Stimulated activated naive CD8-positive, alpha-beta T cell treated with anti-CD3 and anti-CD28 coated beads, Interleukin-15, Interleukin-2, amounts not matched to agents 100 ng/mL and 50 ng/mL, for 24 hours (primary cell): ENCODE data around the gene IQSEC3.
A peak's percentile ranks its signal among the peaks of the same experiment; 100 is the strongest.
"Not testable (repeated sequence)": the region's sequence is repeated elsewhere in the genome, so short reads cannot be mapped to it uniquely, and the experiment has no call there.

Experiments used
- H3K27ac Mint-ChIP-seq: one replicate; pipeline ENCODE4 v1.8.0; 2021; ENCODE audit warnings: mild to moderate bottlenecking, mixed read lengths
- H3K27me3 Mint-ChIP-seq: one replicate; pipeline ENCODE4 v1.8.0; 2021; ENCODE audit warnings: mixed read lengths
- H3K36me3 Mint-ChIP-seq: one replicate; pipeline ENCODE4 v1.8.0; 2021; ENCODE audit warnings: low read depth, mixed read lengths
- H3K4me1 Mint-ChIP-seq: one replicate; pipeline ENCODE4 v1.8.0; 2021; ENCODE audit warnings: low read depth, mixed read lengths
- H3K4me3 Mint-ChIP-seq: one replicate; pipeline ENCODE4 v1.8.0; 2021; ENCODE audit warnings: mild to moderate bottlenecking, mixed read lengths
- H3K9me3 Mint-ChIP-seq: one replicate; pipeline ENCODE4 v1.8.0; 2021; ENCODE audit warnings: mixed read lengths

The IQSEC3 gene

DNA sequence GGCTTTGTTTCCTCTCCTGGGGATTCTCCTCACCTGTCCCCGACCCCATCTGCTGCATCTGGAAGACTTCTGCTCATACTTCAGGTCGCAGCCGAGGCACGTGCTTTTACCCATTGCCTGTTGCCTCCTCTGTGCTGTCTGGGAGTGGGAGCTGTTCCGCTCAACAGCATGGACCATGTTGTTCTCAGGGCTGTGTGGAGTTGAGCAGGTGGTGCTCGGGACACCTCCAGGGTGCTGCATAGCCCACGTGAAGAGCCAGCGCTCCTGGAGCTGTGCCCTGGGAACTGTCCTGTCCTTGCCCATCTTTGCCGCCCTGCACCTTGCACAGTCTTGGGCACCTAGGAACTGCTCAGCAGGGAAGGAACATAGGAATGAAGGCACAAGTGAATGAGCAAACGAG lies 62.4 kb downstream of the IQSEC3 start:
- Mint-ChIP-seq H3K36me3 (no peaks in the 10 kb centered on the region), H3K9me3 (no peaks in the 10 kb centered on the region), H3K4me3 (no peak overlapping the region), H3K4me1 (no peaks in the 10 kb centered on the region), H3K27ac (no peak overlapping the region), H3K27me3 (no peaks in the 10 kb centered on the region)

DNA sequence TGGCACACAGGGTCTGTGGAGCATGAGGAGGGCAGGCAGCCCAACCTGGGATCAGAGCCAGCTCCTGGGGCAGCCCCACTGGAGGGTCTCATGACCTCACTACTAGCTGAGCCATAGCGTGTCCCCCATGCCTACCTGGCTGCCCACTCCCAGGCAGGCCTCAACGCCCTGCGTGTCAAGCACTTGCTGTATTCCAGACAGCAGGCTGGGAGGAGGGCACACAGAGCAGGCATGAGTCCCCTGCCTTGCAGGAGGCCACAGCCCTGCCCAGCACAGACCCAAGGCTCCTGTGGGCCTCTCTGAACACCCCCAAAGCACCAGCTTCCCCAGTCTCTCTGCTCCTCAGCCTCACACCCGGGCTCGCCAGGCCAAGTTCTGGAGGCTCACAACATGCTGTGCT lies 64.0 kb downstream of the IQSEC3 start:
- no peak overlapping the region for H3K4me3 Mint-ChIP-seq
- H3K36me3 Mint-ChIP-seq, result no peaks in the 10 kb centered on the region
- H3K4me1 Mint-ChIP-seq, result no peaks in the 10 kb centered on the region
- H3K9me3 Mint-ChIP-seq, result no peaks in the 10 kb centered on the region
- H3K27me3 Mint-ChIP-seq, result no peaks in the 10 kb centered on the region
- H3K27ac Mint-ChIP-seq, result no peak overlapping the region

- H3K36me3 Mint-ChIP-seq, result no peaks in the 10 kb centered on the region
- no peaks in the 10 kb centered on the region for H3K4me1 Mint-ChIP-seq
- no peaks in the 10 kb centered on the region for H3K27me3 Mint-ChIP-seq
- no peaks in the 10 kb centered on the region for H3K9me3 Mint-ChIP-seq
- no peak overlapping the region for H3K4me3 Mint-ChIP-seq
- no peak overlapping the region for H3K27ac Mint-ChIP-seq
Observed at GRCh38 chr12:131008-131407, 64.4 kb downstream of the IQSEC3 start.

DNA sequence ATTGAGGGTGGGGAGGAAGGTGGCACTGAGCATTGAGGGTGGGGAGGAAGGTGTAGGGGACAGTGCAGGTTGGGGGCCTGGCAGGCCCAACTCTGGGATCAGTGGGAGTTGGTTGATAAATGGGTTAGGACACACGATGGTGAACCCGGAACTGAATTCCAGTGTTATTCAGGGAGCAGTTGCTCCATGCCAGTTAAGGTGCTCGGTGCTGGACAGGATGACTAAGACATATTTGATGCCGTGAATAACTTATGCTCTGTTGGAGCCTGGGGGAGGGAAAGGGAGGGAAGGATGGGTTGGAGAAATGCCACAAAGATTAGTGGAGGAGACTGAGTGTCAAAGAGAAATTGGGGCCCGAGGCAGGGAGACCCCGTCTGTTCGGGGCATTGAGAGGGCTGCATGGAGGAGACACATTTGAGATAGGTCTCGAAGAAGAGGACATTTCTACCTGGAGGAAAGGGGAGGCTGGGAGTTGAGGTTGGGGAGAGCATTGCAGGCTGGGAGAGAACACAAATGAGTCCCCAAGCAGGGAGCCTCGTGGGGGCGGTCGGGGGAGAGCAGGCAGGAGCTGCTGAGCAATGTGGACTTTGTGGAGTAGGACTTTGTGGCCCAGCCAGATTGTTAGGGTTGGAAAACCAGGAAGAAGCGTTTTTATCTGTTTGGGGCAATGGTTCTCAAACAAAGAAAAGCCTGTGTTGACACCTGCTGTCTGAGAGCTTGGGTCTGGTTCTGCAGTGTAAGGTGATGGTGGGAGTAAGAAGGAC lies 65.3 kb downstream of the IQSEC3 start:
- Mint-ChIP-seq H3K27ac (no peak overlapping the region), H3K4me3 (no peak overlapping the region), H3K4me1 (no peaks in the 10 kb centered on the region), H3K9me3 (no peaks in the 10 kb centered on the region), H3K36me3 (no peaks in the 10 kb centered on the region), H3K27me3 (no peaks in the 10 kb centered on the region)

DNA sequence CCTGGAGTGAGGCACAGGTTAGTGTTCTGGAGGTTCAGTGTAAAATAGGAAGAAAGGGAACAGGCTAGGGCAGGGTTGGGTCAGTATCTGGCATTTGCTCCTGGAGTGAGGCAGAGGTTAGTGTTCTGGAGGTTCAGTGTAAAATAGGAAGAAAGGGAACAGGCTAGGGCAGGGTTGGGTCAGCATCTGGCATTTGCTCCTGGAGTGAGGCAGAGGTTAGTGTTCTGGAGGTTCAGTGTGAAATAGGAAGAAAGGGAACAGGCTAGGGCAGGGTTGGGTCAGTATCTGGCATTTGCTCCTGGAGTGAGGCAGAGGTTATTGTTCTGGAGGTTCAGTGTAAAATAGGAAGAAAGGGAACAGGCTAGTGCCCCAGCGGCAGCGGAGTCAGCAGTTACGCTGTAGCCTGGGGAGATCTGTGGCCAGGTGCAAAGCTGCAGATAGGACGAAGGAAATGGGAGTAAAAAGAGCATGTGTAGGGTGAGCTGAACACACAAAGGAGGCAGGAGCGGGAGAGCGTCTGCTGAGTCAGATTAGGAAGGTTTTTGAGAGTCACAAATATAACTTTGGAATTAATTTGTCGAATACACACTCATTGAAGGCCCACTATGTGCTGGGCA lies 67.2 kb downstream of the IQSEC3 start:
- H3K9me3 Mint-ChIP-seq, H3K27ac Mint-ChIP-seq, H3K27me3 Mint-ChIP-seq, H3K36me3 Mint-ChIP-seq, H3K4me1 Mint-ChIP-seq, H3K4me3 Mint-ChIP-seq: not testable (repeated sequence)

DNA sequence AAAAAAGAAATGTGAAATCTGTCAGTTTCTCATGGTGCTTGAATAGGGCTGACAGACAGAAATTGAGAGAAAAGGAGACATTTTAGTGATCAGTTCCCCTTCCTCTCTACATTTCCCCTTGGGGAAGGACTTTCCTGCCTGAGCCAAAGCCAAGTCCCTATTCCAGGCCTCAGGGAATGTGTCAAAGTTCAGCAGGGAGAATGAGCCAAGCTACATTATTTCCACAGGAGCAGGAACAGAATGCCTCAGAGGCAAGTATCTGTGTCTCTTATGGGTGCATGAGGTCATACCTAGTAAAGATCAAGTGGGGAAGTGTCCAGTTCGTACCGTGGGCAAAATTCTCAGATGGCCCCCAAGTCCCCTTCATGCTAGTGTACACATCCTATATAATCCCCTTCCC lies 68.6 kb downstream of the IQSEC3 start:
- Mint-ChIP-seq H3K4me1 (peaks cover 11% of the 10 kb centered on the region), H3K27ac (no peak overlapping the region)

GRCh38 chr12:138171-138897 lies 71.8 kb downstream of the IQSEC3 start:
- H3K27ac Mint-ChIP-seq, result peak overlapping the region; percentile 72
- H3K4me3 Mint-ChIP-seq, result peak overlapping the region; percentile 83
- peaks cover 16% of the 10 kb centered on the region for H3K4me1 Mint-ChIP-seq
- no peaks in the 10 kb centered on the region for H3K36me3 Mint-ChIP-seq
- no peaks in the 10 kb centered on the region for H3K9me3 Mint-ChIP-seq
- peaks cover 14% of the 10 kb centered on the region for H3K27me3 Mint-ChIP-seq

More for the DNA sequence above, 68.6 kb downstream of the IQSEC3 start:
- H3K27me3 Mint-ChIP-seq, result peaks cover 9% of the 10 kb centered on the region
- H3K4me3 Mint-ChIP-seq, result no peak overlapping the region
- no peaks in the 10 kb centered on the region for H3K9me3 Mint-ChIP-seq
- H3K36me3 Mint-ChIP-seq, result no peaks in the 10 kb centered on the region

- Mint-ChIP-seq H3K27me3 (peaks cover 14% of the 10 kb centered on the region), H3K36me3 (no peaks in the 10 kb centered on the region), H3K9me3 (no peaks in the 10 kb centered on the region), H3K4me1 (peaks cover 16% of the 10 kb centered on the region), H3K4me3 (peak overlapping the region; percentile 83), H3K27ac (peak overlapping the region; percentile 72)
Observed at GRCh38 chr12:138898-139534, 72.4 kb downstream of the IQSEC3 start.

DNA sequence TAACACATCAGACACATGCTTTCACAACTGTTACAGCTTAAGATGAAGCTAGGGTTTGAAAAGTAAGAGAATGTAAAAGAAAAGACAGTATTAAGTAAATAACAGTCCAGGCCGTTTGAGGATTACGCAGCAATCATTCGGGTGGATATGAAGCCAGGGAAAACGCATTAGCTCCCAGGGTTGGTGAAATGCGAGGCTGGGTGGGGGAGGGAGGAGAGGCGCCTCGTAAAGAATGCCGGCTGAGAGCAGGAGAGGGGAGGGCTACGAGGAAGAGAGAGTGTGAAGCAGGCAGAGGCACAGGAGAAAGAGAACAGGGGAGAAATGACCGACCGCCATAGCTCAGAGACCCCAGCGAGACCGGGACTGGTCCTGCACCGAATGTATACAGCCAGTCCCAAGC lies 73.0 kb downstream of the IQSEC3 start:
- no peaks in the 10 kb centered on the region for H3K9me3 Mint-ChIP-seq
- H3K27ac Mint-ChIP-seq, result no peak overlapping the region
- H3K4me3 Mint-ChIP-seq, result peak overlapping the region; percentile 83
- H3K27me3 Mint-ChIP-seq, result peaks cover 14% of the 10 kb centered on the region
- no peaks in the 10 kb centered on the region for H3K36me3 Mint-ChIP-seq
- H3K4me1 Mint-ChIP-seq, result peaks cover 16% of the 10 kb centered on the region

- Mint-ChIP-seq H3K4me1 (peaks cover 16% of the 10 kb centered on the region), H3K27ac (no peak overlapping the region), H3K9me3 (no peaks in the 10 kb centered on the region), H3K36me3 (no peaks in the 10 kb centered on the region), H3K27me3 (peaks cover 14% of the 10 kb centered on the region), H3K4me3 (peak overlapping the region; percentile 83)
Observed at GRCh38 chr12:140162-140561, 73.6 kb downstream of the IQSEC3 start.

- Mint-ChIP-seq H3K4me3 (no peak overlapping the region), H3K27me3 (peaks cover 14% of the 10 kb centered on the region), H3K4me1 (peaks cover 15% of the 10 kb centered on the region), H3K27ac (no peak overlapping the region), H3K36me3 (no peaks in the 10 kb centered on the region), H3K9me3 (no peaks in the 10 kb centered on the region)
Observed at GRCh38 chr12:143964-144649, 77.5 kb downstream of the IQSEC3 start.

DNA sequence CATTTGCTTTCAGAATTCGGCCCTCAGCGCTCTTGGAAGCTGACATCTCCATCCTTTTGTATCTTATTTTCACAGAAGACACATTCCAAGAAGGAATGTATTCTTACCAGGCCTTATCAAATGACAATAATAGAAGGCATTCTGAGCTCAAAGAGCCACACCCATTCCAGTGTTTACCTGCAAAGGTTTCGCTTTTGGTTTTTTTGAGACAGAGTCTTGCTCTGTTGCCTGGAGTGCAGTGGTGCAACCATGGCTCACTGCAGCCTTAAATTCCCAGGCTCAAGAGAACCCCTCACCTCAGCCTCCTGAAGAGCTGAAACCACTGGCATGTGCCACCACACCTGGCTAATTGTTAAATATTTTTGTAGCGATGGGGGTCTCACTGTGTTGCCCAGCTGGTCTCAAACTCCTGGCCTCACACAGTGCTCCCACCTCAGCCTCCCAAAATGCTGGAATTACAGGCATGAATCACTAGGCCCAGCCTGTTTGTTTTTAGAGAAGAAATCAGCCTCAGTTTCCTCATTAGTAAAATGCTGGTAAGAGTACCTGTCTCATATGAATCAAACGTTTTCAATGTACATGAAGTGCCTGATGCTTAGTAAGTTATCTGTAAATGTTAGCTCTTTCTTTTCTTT lies 78.2 kb downstream of the IQSEC3 start:
- Mint-ChIP-seq H3K9me3 (no peaks in the 10 kb centered on the region), H3K4me1 (peaks cover 8% of the 10 kb centered on the region), H3K4me3 (no peak overlapping the region)

GRCh38 chr12:145369-145960 lies 78.9 kb downstream of the IQSEC3 start:
- H3K27ac Mint-ChIP-seq, result no peak overlapping the region
- H3K27me3 Mint-ChIP-seq, result peaks cover 2% of the 10 kb centered on the region
- H3K4me1 Mint-ChIP-seq, result peaks cover 2% of the 10 kb centered on the region
- H3K9me3 Mint-ChIP-seq, result no peaks in the 10 kb centered on the region
- no peaks in the 10 kb centered on the region for H3K36me3 Mint-ChIP-seq
- no peak overlapping the region for H3K4me3 Mint-ChIP-seq

More for the DNA sequence above, 78.2 kb downstream of the IQSEC3 start:
- no peak overlapping the region for H3K27ac Mint-ChIP-seq
- peaks cover 9% of the 10 kb centered on the region for H3K27me3 Mint-ChIP-seq
- H3K36me3 Mint-ChIP-seq, result no peaks in the 10 kb centered on the region

DNA sequence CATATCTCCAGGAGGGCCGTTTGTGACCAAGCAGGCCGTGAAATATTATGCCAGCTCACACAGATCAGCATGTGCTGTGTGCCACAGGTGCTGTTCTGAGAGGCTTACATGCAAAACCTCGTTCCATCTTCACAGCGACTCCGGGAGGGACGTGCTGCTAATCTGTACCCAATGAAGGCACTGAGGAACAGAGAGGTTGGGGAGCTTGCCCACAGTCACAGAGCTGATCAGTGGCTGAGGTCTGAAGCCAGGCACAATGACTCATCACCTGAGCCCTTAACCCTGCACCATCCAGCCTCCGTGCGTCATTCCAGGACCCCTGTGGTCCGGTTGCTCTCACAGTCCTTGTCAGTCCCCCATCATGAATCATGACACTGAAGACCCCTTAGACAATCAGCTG lies 80.7 kb downstream of the IQSEC3 start:
- Mint-ChIP-seq H3K9me3 (no peaks in the 10 kb centered on the region), H3K4me3 (no peak overlapping the region), H3K4me1 (no peaks in the 10 kb centered on the region), H3K36me3 (no peaks in the 10 kb centered on the region), H3K27me3 (no peaks in the 10 kb centered on the region), H3K27ac (no peak overlapping the region)
